ENCODE data around the gene STXBP1.

DNA sequence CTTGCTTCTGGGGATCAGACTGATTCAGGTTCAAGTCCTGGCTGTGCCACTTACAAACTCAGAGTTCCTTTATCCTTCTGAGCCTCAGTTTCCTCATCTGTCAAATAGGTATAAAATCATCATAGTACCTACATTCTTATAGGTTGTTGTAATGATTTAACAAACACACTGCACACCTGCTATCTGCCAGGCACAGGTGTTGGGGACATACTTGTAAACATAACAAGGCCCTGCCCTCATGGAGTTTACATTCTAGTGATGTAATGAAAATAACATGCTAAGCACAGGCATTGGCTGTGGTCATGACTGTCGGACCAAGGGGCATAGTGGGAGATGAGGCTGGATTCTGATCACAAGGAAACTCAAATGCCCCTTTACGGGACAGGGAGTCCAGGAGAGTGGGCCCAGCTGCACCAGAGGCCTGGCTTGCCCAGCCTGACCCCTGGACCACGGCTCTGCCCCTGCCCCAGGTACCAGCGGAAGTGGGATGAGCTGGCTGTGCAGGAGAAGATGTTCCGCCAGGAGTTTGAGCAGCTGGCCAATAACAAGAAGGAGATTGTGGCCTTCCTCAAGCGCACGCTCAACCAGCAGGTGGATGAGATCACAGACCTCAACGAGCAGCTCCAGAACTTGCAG is 97.0 kb downstream of the STXBP1 start:
- TF ChIP-seq, protein P1, sequence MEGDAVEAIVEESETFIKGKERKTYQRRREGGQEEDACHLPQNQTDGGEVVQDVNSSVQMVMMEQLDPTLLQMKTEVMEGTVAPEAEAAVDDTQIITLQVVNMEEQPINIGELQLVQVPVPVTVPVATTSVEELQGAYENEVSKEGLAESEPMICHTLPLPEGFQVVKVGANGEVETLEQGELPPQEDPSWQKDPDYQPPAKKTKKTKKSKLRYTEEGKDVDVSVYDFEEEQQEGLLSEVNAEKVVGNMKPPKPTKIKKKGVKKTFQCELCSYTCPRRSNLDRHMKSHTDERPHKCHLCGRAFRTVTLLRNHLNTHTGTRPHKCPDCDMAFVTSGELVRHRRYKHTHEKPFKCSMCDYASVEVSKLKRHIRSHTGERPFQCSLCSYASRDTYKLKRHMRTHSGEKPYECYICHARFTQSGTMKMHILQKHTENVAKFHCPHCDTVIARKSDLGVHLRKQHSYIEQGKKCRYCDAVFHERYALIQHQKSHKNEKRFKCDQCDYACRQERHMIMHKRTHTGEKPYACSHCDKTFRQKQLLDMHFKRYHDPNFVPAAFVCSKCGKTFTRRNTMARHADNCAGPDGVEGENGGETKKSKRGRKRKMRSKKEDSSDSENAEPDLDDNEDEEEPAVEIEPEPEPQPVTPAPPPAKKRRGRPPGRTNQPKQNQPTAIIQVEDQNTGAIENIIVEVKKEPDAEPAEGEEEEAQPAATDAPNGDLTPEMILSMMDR (IDR thresholded peaks at IDR 0.05; ENCODE audit: low read depth, low read length, poor library complexity, severe bottlenecking), result no peak
- no peak for TF ChIP-seq EZH2phosphoT487 (IDR thresholded peaks at IDR 0.05; ENCODE audit: borderline replicate concordance, low read length)
